B cell (primary cell): ENCODE data around the gene HDAC5. TPM values are rescaled to one million over a fixed set of nuclear protein-coding genes. Genes with fewer than 3 reads are reported as not detected.

ENCODE experiments used
- ATAC-seq: fragments of 200-7000 bp; cut with Tn5 transposase; one replicate; pipeline ENCODE4 v1.10.0; 2021; ENCODE audit warnings: low read depth, mild to moderate bottlenecking, moderate number of reproducible peaks, moderate library complexity
- CTCF ChIA-PET: fragments of 350-600 bp; sonication (Branson Sonifier 250); formaldehyde crosslinking; loops from one replicate; lab custom pipeline; 2021; ENCODE audit warnings: antibody characterized with exemption, inconsistent platforms; lab: Charles Lee
- POLR2A ChIA-PET: fragments of 350-600 bp; sonication (Branson Sonifier 250); formaldehyde crosslinking; loops from one replicate; lab custom pipeline; 2021; ENCODE audit warnings: antibody characterized with exemption; lab: Charles Lee
- DNase-seq: peaks from one replicate; pipeline ENCODE4 v3.0.0; 2013
- H2AFZ ChIP-seq: 2 replicates; pipeline ENCODE4 v1.6.1; 2012; ENCODE audit warnings: mild to moderate bottlenecking, low read depth, low read length; ENCODE audit not compliant: insufficient read depth, poor library complexity, severe bottlenecking
- H3K27ac ChIP-seq, 2 donors: 1 replicate in 1 of 2; 2 replicates in 1 of 2; pipeline ENCODE4 v1.5.1; 2012 to 2013; ENCODE audit warnings: low read length in 2 of 2, mild to moderate bottlenecking in 2 of 2, moderate library complexity in 1 of 2
- H3K27me3 ChIP-seq, 4 experiments: fragments of 200-600 bp in 1 of 4; sonication (generic) in 1 of 4; replicated peaks in 1 of 4; 1 replicate in 2 of 4; 2 replicates in 2 of 4; pipeline versions ENCODE4 v1.6.1 to v1.7.0; 2013 to 2016; ENCODE audit warnings: low read length in 3 of 4, mild to moderate bottlenecking in 2 of 4, mixed read lengths in 1 of 4, moderate library complexity in 1 of 4; ENCODE audit not compliant: insufficient read depth in 4 of 4, control insufficient read depth in 3 of 4; ENCODE audit errors: control extremely low read depth in 1 of 4
- H3K36me3 ChIP-seq, 2 experiments: replicated peaks in 1 of 2; 1 replicate in 1 of 2; 2 replicates in 1 of 2; pipeline versions ENCODE4 v1.6.1 to v1.7.1; 2013; ENCODE audit warnings: low read length in 1 of 2; ENCODE audit not compliant: insufficient read depth in 2 of 2, control insufficient read depth in 1 of 2; ENCODE audit errors: control extremely low read depth in 1 of 2, extremely low read depth in 1 of 2
- H3K4me1 ChIP-seq, 2 donors: fragments of 200-600 bp in 1 of 2; sonication (generic) in 1 of 2; 1 replicate in 1 of 2; 2 replicates in 1 of 2; pipeline versions ENCODE4 v1.5.1 to v1.6.1; 2013 to 2017; ENCODE audit warnings: low read length in 2 of 2; ENCODE audit not compliant: control insufficient read depth in 2 of 2, insufficient read depth in 2 of 2
- H3K4me2 ChIP-seq: replicated peaks from 2 replicates; pipeline ENCODE3; 2012; ENCODE audit warnings: mild to moderate bottlenecking, low read depth, low read length; ENCODE audit not compliant: poor library complexity, severe bottlenecking
- H3K4me3 ChIP-seq, 5 experiments: fragments of 200-600 bp in 1 of 5; sonication (generic) in 1 of 5; 1 replicate in 3 of 5; 2 replicates in 2 of 5; pipeline versions ENCODE4 v1.5.1 to v1.7.0; 2011 to 2016; ENCODE audit warnings: low read length in 4 of 5, mild to moderate bottlenecking in 4 of 5, low read depth in 2 of 5, control low read depth in 1 of 5, moderate library complexity in 1 of 5; ENCODE audit not compliant: insufficient read depth in 1 of 5; ENCODE audit errors: control extremely low read depth in 1 of 5, extremely low read depth in 1 of 5
- H3K79me2 ChIP-seq: fragments of 200-600 bp; sonication (generic); one replicate; pipeline ENCODE4 v1.6.0; 2016; ENCODE audit warnings: low read length; ENCODE audit not compliant: control insufficient read depth, insufficient read depth
- H3K9ac ChIP-seq: fragments of 200-600 bp; sonication (generic); 2 replicates; pipeline ENCODE4 v1.6.1; 2017; ENCODE audit warnings: mild to moderate bottlenecking, low read length, moderate library complexity
- H3K9me3 ChIP-seq, 3 donors: one replicate each; pipeline versions ENCODE4 v1.6.1 to v1.7.1; 2013; ENCODE audit warnings: low read length in 2 of 3; ENCODE audit not compliant: control insufficient read depth in 2 of 3, insufficient read depth in 1 of 3; ENCODE audit errors: control extremely low read depth in 1 of 3
- H4K20me1 ChIP-seq: 2 replicates; pipeline ENCODE4 v1.6.0; 2012; ENCODE audit warnings: mild to moderate bottlenecking, low read length; ENCODE audit not compliant: insufficient read depth, control insufficient read depth, poor library complexity, severe bottlenecking
- H3K27ac Mint-ChIP-seq: one replicate; pipeline ENCODE4 v1.8.0; 2021; ENCODE audit warnings: mixed read lengths
- H3K27me3 Mint-ChIP-seq: one replicate; pipeline ENCODE4 v1.8.0; 2021; ENCODE audit warnings: mixed read lengths
- H3K4me1 Mint-ChIP-seq: one replicate; pipeline ENCODE4 v1.8.0; 2021; ENCODE audit warnings: mixed read lengths
- H3K4me3 Mint-ChIP-seq: one replicate; pipeline ENCODE4 v1.8.0; 2021; ENCODE audit warnings: mixed read lengths
- H3K9me3 Mint-ChIP-seq: one replicate; pipeline ENCODE4 v1.8.0; 2022; ENCODE audit warnings: mixed read lengths; ENCODE audit not compliant: insufficient read depth
- CTCF ChIP-seq: fragments of 200-600 bp; IDR thresholded peaks from one replicate; pipeline ENCODE4 v1.8.0; 2022; ENCODE audit warnings: antibody characterized with exemption, mild to moderate bottlenecking
- EZH2 ChIP-seq: IDR thresholded peaks from 2 replicates; pipeline ENCODE4 v1.6.1; 2012; ENCODE audit warnings: borderline replicate concordance, low read depth, mild to moderate bottlenecking, moderate library complexity, low read length; ENCODE audit not compliant: insufficient read depth, poor library complexity, severe bottlenecking
- WGBS: methylation state at CpG from one replicate; pipeline ENCODE4 v1.1.5; 2013; ENCODE audit warnings: missing lambda C conversion rate; ENCODE audit not compliant: insufficient coverage; 5-methylcytosine and 5-hydroxymethylcytosine counted together
- intact Hi-C: fragments of 100-400 bp; cut with micrococcal nuclease; formaldehyde crosslinking; loops from one replicate; pipeline ENCODE4 v1.10.0; 2022
- polyA plus RNA-seq: library from polyadenylated mRNA; depleted of rRNA; stranded (reverse); fragments of >200 nt; gene quantifications from 2 replicates; pipeline ENCODE4 v1.2.3, GENCODE V29; 2012
- total RNA-seq, 2 donors: library from RNA; stranded (reverse); fragments of 120-200 nt in 1 of 2; gene quantifications; 1 replicate in 1 of 2; 2 replicates in 1 of 2; pipeline versions ENCODE4 v1.2.3 to v1.2.4, GENCODE V29; 2013 to 2022

The HDAC5 gene
- total and polyA plus RNA-seq, 2 donors (not counting 1 experiment from before 2014, with no cell fraction given) = 99.8 to 104 TPM

DNA sequence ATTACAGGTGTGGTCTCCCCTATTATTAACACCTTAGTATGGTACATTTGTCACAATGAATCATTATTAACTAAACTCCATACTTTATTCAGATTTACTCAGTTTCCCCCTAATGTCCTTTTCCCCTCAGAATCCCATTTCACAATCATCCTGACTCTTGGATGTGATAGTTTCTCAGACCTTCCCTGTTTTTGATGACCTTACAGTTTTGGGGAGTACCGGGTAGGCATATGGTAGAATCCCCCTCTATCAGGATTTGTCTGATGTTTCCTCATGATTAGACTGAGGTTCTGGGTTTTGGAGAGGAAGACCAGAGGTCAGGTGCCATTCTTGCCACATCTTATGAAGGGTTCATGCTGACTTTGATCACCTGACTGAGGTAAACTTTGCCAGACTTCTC lies 41.0 kb upstream of the HDAC5 start:
- Histone ChIP-seq H3K4me2 (no peak overlapping the region), H3K27ac (no peak overlapping the region), H3K36me3 (no peaks in the 10 kb centered on the region), H3K79me2 (no peaks in the 10 kb centered on the region), H2AFZ (no peak overlapping the region), H3K4me1 (peaks cover 0 to 3% of the 10 kb centered on the region in 2 donors), H3K9me3 (no peaks in the 10 kb centered on the region), H3K4me3 (no peak overlapping the region), H4K20me1 (no peaks in the 10 kb centered on the region), H3K9ac (no peak overlapping the region), H3K27me3 (no peaks in the 10 kb centered on the region)
- WGBS = no CpG with 5 or more reads among the region's 1 CpG
- no peak overlapping the region for H3K27ac Mint-ChIP-seq
- H3K4me1 Mint-ChIP-seq = peaks cover 2% of the 10 kb centered on the region
- H3K9me3 Mint-ChIP-seq = no peaks in the 10 kb centered on the region
- no peak for TF ChIP-seq CTCF
- TF ChIP-seq EZH2 = no peak
- intact Hi-C loops = no loop called here
- H3K4me3 Mint-ChIP-seq = no peak overlapping the region
- ATAC-seq (no peak), DNase-seq (no peak)
- no peaks in the 10 kb centered on the region for H3K27me3 Mint-ChIP-seq
- POLR2A ChIA-PET = no interaction called here
- CTCF ChIA-PET = no interaction called here

GRCh38 chr17:44159519-44160210 lies 36.2 kb upstream of the HDAC5 start:
- Mint-ChIP-seq H3K9me3 (no peaks in the 10 kb centered on the region), H3K4me3 (no peak overlapping the region), H3K27me3 (no peaks in the 10 kb centered on the region), H3K4me1 (no peaks in the 10 kb centered on the region), H3K27ac (no peak overlapping the region)
- no peaks in the 10 kb centered on the region for H3K27me3 ChIP-seq
- no peak overlapping the region for H3K4me2 ChIP-seq
- H3K4me1 ChIP-seq = no peaks in the 10 kb centered on the region
- H3K4me3 ChIP-seq = no peak overlapping the region
- ChIA-PET CTCF (interaction anchor here (0.5 to 2.8 kb wide), 3 partner anchors 9 to 181 kb away, joined by 3 to 7 read pairs (median 4); no protein-coding TSS in a partner anchor), POLR2A (no interaction called here)
- H3K9me3 ChIP-seq = no peaks in the 10 kb centered on the region
- DNase-seq = no peak
- TF ChIP-seq EZH2 = no peak
- TF ChIP-seq CTCF = no peak
- 86% methylated on average over 15 of the region's 15 CpGs for WGBS
- H4K20me1 ChIP-seq = no peaks in the 10 kb centered on the region
- H3K79me2 ChIP-seq = no peaks in the 10 kb centered on the region
- H3K9ac ChIP-seq = no peak overlapping the region
- H3K36me3 ChIP-seq = no peaks in the 10 kb centered on the region
- intact Hi-C loops = no loop called here
- ATAC-seq = no peak
- H3K27ac ChIP-seq = no peak overlapping the region
- no peak overlapping the region for H2AFZ ChIP-seq
